Measurements from ENCODE around the gene PPP2R3B. TPM values are rescaled to one million over a fixed set of nuclear protein-coding genes. Genes with fewer than 3 reads are reported as not detected.

The PPP2R3B gene
- total RNA-seq, 1 experiment from 2014 or later: 130 TPM

GRCh38 chrX:373641-374471 lies 12.9 kb downstream of the PPP2R3B start:
- Mint-ChIP-seq H3K27ac (no peak overlapping the region), H3K4me1 (peaks cover 42% of the 10 kb centered on the region), H3K9me3 (no peaks in the 10 kb centered on the region), H3K36me3 (no peaks in the 10 kb centered on the region), H3K27me3 (ENCODE audit: low read depth) (peaks cover 27% of the 10 kb centered on the region), H3K4me3 (peak overlapping the region; percentile 80)
- ATAC-seq (peak; percentile 78), DNase-seq (ENCODE audit: low spot score) (peak; percentile 77)
- ChIA-PET POLR2A (no interaction called here), CTCF (no interaction called here)
- TF ChIP-seq USF2 (CRISPR knock-in tag; IDR thresholded peaks at IDR 0.05) (peak; percentile 95), ARID4B (CRISPR knock-in tag; IDR thresholded peaks at IDR 0.05; ENCODE audit: borderline replicate concordance) (0 out of 2 replicates have a peak, but pooled peaks have one; percentile 38), PRDM15 (CRISPR knock-in tag; IDR thresholded peaks at IDR 0.05) (peak; percentile 22; the same call in 1 of the 2 replicates), ETV6 (CRISPR knock-in tag; IDR thresholded peaks at IDR 0.05) (peak; percentile 53; the same call in 1 of the 2 replicates), ZNF232 (CRISPR knock-in tag; IDR thresholded peaks at IDR 0.05) (peak; percentile 23; the same call in 1 of the 2 replicates), STAT6 (CRISPR knock-in tag; conservative IDR thresholded peaks at IDR 0.05; ENCODE audit: low read depth) (no peak), USF1 (CRISPR knock-in tag; IDR thresholded peaks at IDR 0.05) (peak; percentile 95), ZNF416 (CRISPR knock-in tag; IDR thresholded peaks at IDR 0.05) (0 out of 2 replicates have a peak, but pooled peaks have one; percentile 42), MAX (CRISPR knock-in tag; IDR thresholded peaks at IDR 0.05) (peak; percentile 85), KAT7 (CRISPR knock-in tag; IDR thresholded peaks at IDR 0.05; ENCODE audit: borderline replicate concordance) (peak; percentile 25; the same call in 1 of the 2 replicates), TP53 (CRISPR knock-in tag; IDR thresholded peaks at IDR 0.05) (no peak), FOXK1 (CRISPR knock-in tag; IDR thresholded peaks at IDR 0.05) (peak; percentile 74; the same call in 1 of the 2 replicates), OVOL2 (CRISPR knock-in tag; IDR thresholded peaks at IDR 0.05; ENCODE audit: borderline replicate concordance) (no peak), MLX (CRISPR knock-in tag; IDR thresholded peaks at IDR 0.05) (no peak)
